NCI-H2107 treated with DMSO at 0.1 percent for 48 hours (cell line): Measurements from ENCODE around the gene ANKRD23.

ENCODE experiments used
- DNase-seq: peaks from one replicate; lab custom pipeline; 2025; ENCODE audit not compliant: unreplicated experiment; lab: John Stamatoyannopoulos, UW

The ANKRD23 gene

GRCh38 chr2:96839875-96840850 lies 3.7 kb downstream of the ANKRD23 start:
- DNase-seq, result no peak

- DNase-seq, result no peak
Measured at GRCh38 chr2:96839293-96839874, 4.4 kb downstream of the ANKRD23 start.

- DNase-seq, result no peak
Measured at GRCh38 chr2:96838345-96839292, 5.2 kb downstream of the ANKRD23 start.

GRCh38 chr2:96837575-96837974 lies 6.2 kb downstream of the ANKRD23 start:
- DNase-seq, result no peak

- DNase-seq, result no peak
Measured at GRCh38 chr2:96835830-96836229, 8.0 kb downstream of the ANKRD23 start.

GRCh38 chr2:96832754-96833507 lies 10.9 kb downstream of the ANKRD23 start:
- peak; percentile 96 for DNase-seq

GRCh38 chr2:96832408-96832753 lies 11.4 kb downstream of the ANKRD23 start:
- DNase-seq, result no peak

GRCh38 chr2:96831679-96832078 lies 12.1 kb downstream of the ANKRD23 start:
- DNase-seq, result peak; percentile 13

- no peak for DNase-seq
Measured at GRCh38 chr2:96830044-96830562, 13.7 kb downstream of the ANKRD23 start.

- no peak for DNase-seq
Measured at GRCh38 chr2:96828874-96829273, 14.9 kb downstream of the ANKRD23 start.

GRCh38 chr2:96828436-96828835 lies 15.4 kb downstream of the ANKRD23 start:
- no peak for DNase-seq

- DNase-seq, result no peak
Measured at GRCh38 chr2:96826546-96827278, 17.1 kb downstream of the ANKRD23 start.

GRCh38 chr2:96825057-96825456 lies 18.8 kb downstream of the ANKRD23 start:
- DNase-seq, result no peak

- DNase-seq, result no peak
Measured at GRCh38 chr2:96824079-96824870, 19.5 kb downstream of the ANKRD23 start.

GRCh38 chr2:96823198-96823597 lies 20.6 kb downstream of the ANKRD23 start:
- DNase-seq, result no peak

- no peak for DNase-seq
Measured at GRCh38 chr2:96822786-96823185, 21.0 kb downstream of the ANKRD23 start.

GRCh38 chr2:96821113-96821675 lies 22.6 kb downstream of the ANKRD23 start:
- peak; percentile 23 for DNase-seq

- no peak for DNase-seq
Measured at GRCh38 chr2:96819876-96820511, 23.8 kb downstream of the ANKRD23 start.
